ENCODE measurements around the gene NKAIN2. TPM values are rescaled to one million over a fixed set of nuclear protein-coding genes. Genes with fewer than 3 reads are reported as not detected.

NKAIN2 gene
- total and polyA plus RNA-seq, 2 donors (not counting 3 experiments of a cell fraction or from before 2014, with no cell fraction given) = 0.03 TPM; not detected in 1

GRCh38 chr6:124777863-124778262 is 974.2 kb downstream of the NKAIN2 start:
- dilution Hi-C loops (cut with MboI; ENCODE audit: extremely low pct_ligation_motif_present, low sequenced_read_pairs) (no loop called here), intact Hi-C loops (cut with micrococcal nuclease) (no loop called here)
- no peak overlapping the region for H3K9ac ChIP-seq (replicated peaks; ENCODE audit: extremely low read depth, insufficient read depth, low read length)
- H3K9me3 ChIP-seq (replicated peaks; ENCODE audit: control insufficient read depth, insufficient read depth, low read length) = no peaks in the 10 kb centered on the region
- ChIA-PET CTCF (no interaction called here), POLR2A (no interaction called here)
- H3K4me2 ChIP-seq (ENCODE audit: insufficient read depth, low read length) = no peak overlapping the region
- H3K36me3 ChIP-seq (ENCODE audit: control insufficient read depth in 2 of 2, extremely low read depth in 1 of 2, insufficient read depth in 2 of 2, low read length in 2 of 2) = no peaks in the 10 kb centered on the region
- no peak overlapping the region for H3K4me3 ChIP-seq (replicated peaks in 1 of 3; ENCODE audit: insufficient read depth in 1 of 3, low read depth in 1 of 3, low read length in 3 of 3)
- BruUV-seq (replicated peaks) = no TSS peak
- TF ChIP-seq MYC (IDR thresholded peaks at IDR 0.05; ENCODE audit: low read depth, low read length) (no peak), FOS (IDR thresholded peaks at IDR 0.05; ENCODE audit: borderline replicate concordance, insufficient read depth, low read length) (no peak), POLR2A (IDR thresholded peaks at IDR 0.05; ENCODE audit: low read depth, low read length) (no peak), CTCF (IDR thresholded peaks at IDR 0.05; ENCODE audit: extremely low read depth in 1 of 2, insufficient read depth in 1 of 2, low read depth in 1 of 2, low read length in 2 of 2) (no peak), EZH2 (IDR thresholded peaks at IDR 0.05; ENCODE audit: borderline replicate concordance, low read depth, low read length, severe bottlenecking) (no peak), POLR2AphosphoS5 (IDR thresholded peaks at IDR 0.05; ENCODE audit: insufficient read depth, low read depth, low read length) (no peak), JUN (IDR thresholded peaks at IDR 0.05; ENCODE audit: borderline replicate concordance, insufficient read depth, insufficient read length, low read depth) (no peak), GATA2 (IDR thresholded peaks at IDR 0.05; ENCODE audit: insufficient read depth, insufficient read length, low read depth, low read length) (no peak)
- TF ChIP-seq, protein P1, sequence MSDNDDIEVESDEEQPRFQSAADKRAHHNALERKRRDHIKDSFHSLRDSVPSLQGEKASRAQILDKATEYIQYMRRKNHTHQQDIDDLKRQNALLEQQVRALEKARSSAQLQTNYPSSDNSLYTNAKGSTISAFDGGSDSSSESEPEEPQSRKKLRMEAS (IDR thresholded peaks at IDR 0.05; ENCODE audit: insufficient read depth, insufficient read length) = no peak
- FAIRE-seq (no peak), DNase-seq (ENCODE audit: low read depth, low spot score) (no peak)
- no peak overlapping the region for H2AFZ ChIP-seq (ENCODE audit: low read depth, low read length)
- no peaks in the 10 kb centered on the region for H3K27me3 ChIP-seq (ENCODE audit: control insufficient read depth in 2 of 2, insufficient read depth in 2 of 2, low read length in 2 of 2)
- no peaks in the 10 kb centered on the region for H3K79me2 ChIP-seq (ENCODE audit: control insufficient read depth, insufficient read depth, low read length)
- H4K20me1 ChIP-seq (replicated peaks; ENCODE audit: control insufficient read depth, extremely low read depth, insufficient read depth, low read length) = no peaks in the 10 kb centered on the region
- H3K27ac ChIP-seq (ENCODE audit: insufficient read depth, low read depth, low read length) = no peak overlapping the region
- no peaks in the 10 kb centered on the region for H3K4me1 ChIP-seq (ENCODE audit: control insufficient read depth, extremely low read depth, insufficient read depth, low read length)
- H3K9me1 ChIP-seq (replicated peaks; ENCODE audit: control insufficient read depth, extremely low read depth, insufficient read depth, low read length) = no peaks in the 10 kb centered on the region
